ENCODE data around the gene LARGE1.

Gene LARGE1

GRCh38 chr22:33913188-33913587 is 7.1 kb downstream of the LARGE1 start:
- no peak for DNase-seq (ENCODE audit: low read depth)

- no peak for DNase-seq (ENCODE audit: low read depth)
These were observed 10.4 kb downstream of the LARGE1 start for GRCh38 chr22:33909911-33910310.

- DNase-seq (ENCODE audit: low read depth): no peak
These were observed 11.2 kb downstream of the LARGE1 start for GRCh38 chr22:33909075-33909458.

GRCh38 chr22:33908171-33909074 is 11.9 kb downstream of the LARGE1 start:
- no peak for DNase-seq (ENCODE audit: low read depth)

- DNase-seq (ENCODE audit: low read depth): no peak
These were observed 13.3 kb downstream of the LARGE1 start for GRCh38 chr22:33906954-33907353.

- DNase-seq (ENCODE audit: low read depth): no peak
These were observed 13.8 kb downstream of the LARGE1 start for GRCh38 chr22:33906475-33906874.

- no peak for DNase-seq (ENCODE audit: low read depth)
These were observed 17.3 kb downstream of the LARGE1 start for GRCh38 chr22:33903012-33903411.

- no peak for DNase-seq (ENCODE audit: low read depth)
These were observed 18.2 kb downstream of the LARGE1 start for GRCh38 chr22:33902073-33902472.

GRCh38 chr22:33898121-33898520 is 22.2 kb downstream of the LARGE1 start:
- DNase-seq (ENCODE audit: low read depth): no peak

GRCh38 chr22:33897448-33897835 is 22.8 kb downstream of the LARGE1 start:
- no peak for DNase-seq (ENCODE audit: low read depth)

- DNase-seq (ENCODE audit: low read depth): no peak
These were observed 23.5 kb downstream of the LARGE1 start for GRCh38 chr22:33896575-33897447.

GRCh38 chr22:33896154-33896553 is 24.1 kb downstream of the LARGE1 start:
- DNase-seq (ENCODE audit: low read depth): no peak

- DNase-seq (ENCODE audit: low read depth): no peak
These were observed 24.8 kb downstream of the LARGE1 start for GRCh38 chr22:33895444-33895843.

GRCh38 chr22:33894515-33894914 is 25.8 kb downstream of the LARGE1 start:
- DNase-seq (ENCODE audit: low read depth): no peak

GRCh38 chr22:33894036-33894435 is 26.2 kb downstream of the LARGE1 start:
- DNase-seq (ENCODE audit: low read depth): no peak

GRCh38 chr22:33893512-33893911 is 26.8 kb downstream of the LARGE1 start:
- DNase-seq (ENCODE audit: low read depth): no peak

- DNase-seq (ENCODE audit: low read depth): no peak
These were observed 28.3 kb downstream of the LARGE1 start for GRCh38 chr22:33891992-33892391.

- DNase-seq (ENCODE audit: low read depth): no peak
These were observed 28.8 kb downstream of the LARGE1 start for GRCh38 chr22:33891455-33891854.

GRCh38 chr22:33889748-33890147 is 30.5 kb downstream of the LARGE1 start:
- DNase-seq (ENCODE audit: low read depth): no peak

GRCh38 chr22:33888821-33889220 is 31.5 kb downstream of the LARGE1 start:
- DNase-seq (ENCODE audit: low read depth): no peak

- DNase-seq (ENCODE audit: low read depth): no peak
These were observed 33.1 kb downstream of the LARGE1 start for GRCh38 chr22:33887173-33887572.

- DNase-seq (ENCODE audit: low read depth): no peak
These were observed 33.6 kb downstream of the LARGE1 start for GRCh38 chr22:33886696-33887095.

GRCh38 chr22:33884829-33885228 is 35.4 kb downstream of the LARGE1 start:
- no peak for DNase-seq (ENCODE audit: low read depth)

Measured in stromal cell of bone marrow (primary cell).